DMS 273 (cell line): ENCODE data around the gene ZNF385D.

Experiments
- DNase-seq: peaks from one replicate; lab custom pipeline; 2025; ENCODE audit not compliant: unreplicated experiment; lab: John Stamatoyannopoulos, UW

The ZNF385D gene

GRCh38 chr3:21682206-21682605 lies 68.8 kb downstream of the ZNF385D start:
- no peak for DNase-seq

GRCh38 chr3:21673393-21673792 lies 77.6 kb downstream of the ZNF385D start:
- no peak for DNase-seq

GRCh38 chr3:21672303-21672702 lies 78.7 kb downstream of the ZNF385D start:
- DNase-seq: no peak

- DNase-seq: no peak
Measured at GRCh38 chr3:21670386-21670785, 80.6 kb downstream of the ZNF385D start.

- no peak for DNase-seq
Measured at GRCh38 chr3:21668012-21668411, 83.0 kb downstream of the ZNF385D start.

- no peak for DNase-seq
Measured at GRCh38 chr3:21665444-21666100, 85.4 kb downstream of the ZNF385D start.

- DNase-seq: no peak
Measured at GRCh38 chr3:21664996-21665395, 86.0 kb downstream of the ZNF385D start.

- no peak for DNase-seq
Measured at GRCh38 chr3:21662403-21662802, 88.6 kb downstream of the ZNF385D start.

GRCh38 chr3:21654662-21655061 lies 96.3 kb downstream of the ZNF385D start:
- no peak for DNase-seq

- DNase-seq: no peak
Measured at GRCh38 chr3:21654241-21654640, 96.8 kb downstream of the ZNF385D start.

GRCh38 chr3:21649519-21649918 lies 101.5 kb downstream of the ZNF385D start:
- no peak for DNase-seq

- DNase-seq: no peak
Measured at GRCh38 chr3:21647961-21648360, 103.0 kb downstream of the ZNF385D start.

GRCh38 chr3:21645121-21645897 lies 105.7 kb downstream of the ZNF385D start:
- peak; percentile 34 for DNase-seq

GRCh38 chr3:21644268-21644667 lies 106.7 kb downstream of the ZNF385D start:
- DNase-seq: no peak

GRCh38 chr3:21643752-21644151 lies 107.3 kb downstream of the ZNF385D start:
- DNase-seq: no peak

- no peak for DNase-seq
Measured at GRCh38 chr3:21642433-21642832, 108.6 kb downstream of the ZNF385D start.

- no peak for DNase-seq
Measured at GRCh38 chr3:21641959-21642358, 109.1 kb downstream of the ZNF385D start.

GRCh38 chr3:21638488-21638887 lies 112.5 kb downstream of the ZNF385D start:
- no peak for DNase-seq

GRCh38 chr3:21634112-21634511 lies 116.9 kb downstream of the ZNF385D start:
- no peak for DNase-seq

GRCh38 chr3:21624524-21624923 lies 126.5 kb downstream of the ZNF385D start:
- no peak for DNase-seq

GRCh38 chr3:21621181-21621651 lies 129.8 kb downstream of the ZNF385D start:
- no peak for DNase-seq

- no peak for DNase-seq
Measured at GRCh38 chr3:21620511-21621155, 130.4 kb downstream of the ZNF385D start.
